DMS79 (cell line): ENCODE data around the gene PHGDH.

ENCODE experiments used
- DNase-seq: peaks from one replicate; lab custom pipeline; 2025; lab: John Stamatoyannopoulos, UW

PHGDH gene

DNA sequence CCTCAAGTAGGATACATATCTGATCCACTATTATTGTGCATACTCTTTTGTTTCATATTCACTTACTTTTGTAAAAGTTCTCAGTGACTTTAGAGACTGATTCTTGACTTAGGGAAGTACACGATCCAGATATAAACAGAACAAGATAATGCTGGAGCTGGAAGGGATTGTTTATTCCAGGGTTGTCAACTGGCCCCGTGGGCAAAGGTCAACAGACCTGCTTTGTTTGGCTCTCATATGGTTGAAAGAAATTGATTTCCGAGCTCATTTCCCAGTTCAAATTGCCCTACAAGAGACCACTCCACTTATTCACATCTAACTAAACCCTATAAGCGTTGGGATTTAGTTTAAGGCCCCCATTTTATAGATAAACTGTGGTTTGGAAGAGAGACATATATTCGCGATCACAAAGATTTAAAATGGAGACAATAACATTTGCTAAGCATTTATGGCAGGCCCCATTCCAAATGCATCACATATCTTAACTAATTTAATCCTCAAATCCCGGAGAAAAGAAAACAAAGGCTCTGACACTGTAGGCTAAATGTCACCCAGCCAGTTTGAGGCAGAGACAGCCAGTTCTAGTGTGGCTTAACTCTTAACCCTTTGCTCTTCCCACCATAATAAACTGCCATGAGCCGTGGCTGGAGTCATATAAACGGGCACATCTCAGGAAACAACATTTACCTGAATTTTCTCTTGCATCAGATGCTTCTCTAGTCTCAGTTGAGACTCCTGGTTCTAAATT is 78.9 kb downstream of the PHGDH start:
- no peak for DNase-seq

DNA sequence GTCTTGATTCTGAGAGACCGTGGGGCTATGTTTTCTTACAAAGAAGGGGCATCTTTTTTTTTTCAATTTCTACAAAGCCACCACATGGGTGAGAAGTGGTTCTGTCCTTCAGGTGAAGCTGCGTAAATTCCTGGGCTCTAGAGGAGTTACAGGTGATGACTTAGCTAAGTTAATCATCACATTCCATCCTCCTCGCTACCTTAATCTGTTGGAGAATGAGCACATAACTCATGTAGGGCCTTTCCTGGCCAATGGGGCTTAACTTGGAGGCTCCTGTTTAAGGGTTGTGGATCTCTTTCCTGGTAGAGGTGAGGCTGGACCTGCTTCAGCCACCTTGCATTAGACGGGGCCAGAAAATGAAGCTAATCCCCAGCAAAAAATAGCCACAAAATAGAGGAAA is 79.6 kb downstream of the PHGDH start:
- DNase-seq, result no peak
